GM23338 (cell line): Measurements from ENCODE around the gene SEMA6C.

Experiments used
- CTCF ChIP-seq, 2 experiments: fragments of 200-600 bp in 1 of 2; sonication (generic) in 1 of 2; conservative IDR thresholded peaks; 2 replicates each; pipeline versions ENCODE4 v1.5.1 to v1.6.1; 2016 to 2017; ENCODE audit warnings: antibody characterized with exemption in 2 of 2, low read depth in 2 of 2, mild to moderate bottlenecking in 2 of 2, moderate library complexity in 1 of 2
- EZH2 ChIP-seq: fragments of 200-600 bp; sonication (generic); IDR thresholded peaks from one replicate; pipeline ENCODE4 v1.8.0; 2017; ENCODE audit warnings: antibody characterized with exemption, mild to moderate bottlenecking, low read depth; ENCODE audit not compliant: unreplicated experiment
- EZH2phosphoT487 ChIP-seq: fragments of 200-600 bp; sonication (generic); IDR thresholded peaks from one replicate; pipeline ENCODE4 v1.8.1; 2018; ENCODE audit warnings: antibody characterized with exemption; ENCODE audit not compliant: unreplicated experiment
- NANOG ChIP-seq: IDR thresholded peaks from 2 replicates; pipeline ENCODE4 v1.6.1; 2016; ENCODE audit warnings: antibody characterized with exemption, borderline replicate concordance
- REST ChIP-seq: IDR thresholded peaks from one replicate; pipeline ENCODE4 v1.6.1; 2018; ENCODE audit warnings: antibody characterized with exemption; ENCODE audit not compliant: unreplicated experiment

- TF ChIP-seq CTCF (conservative IDR thresholded peaks at IDR 0.05; ENCODE audit: low read depth in 2 of 2) (peak in 1 of 2 experiments; percentile 34; a peak in 2 of 4 replicates), EZH2phosphoT487 (no peak), REST (no peak), EZH2 (no peak), NANOG (no peak)
Measured at GRCh38 chr1:151133018-151133806, 13.2 kb downstream of the SEMA6C start.
